HepG2 (cell line): ENCODE measurements around the gene ACSS2. TPM values are rescaled to one million over a fixed set of nuclear protein-coding genes. Genes with fewer than 3 reads are reported as not detected.
A peak's percentile ranks its signal among the peaks of the same experiment; 100 is the strongest.

Experiments used
- ARID3A ChIP-seq: IDR thresholded peaks from 2 replicates; pipeline ENCODE4 v1.6.1; 2012; ENCODE audit warnings: low read depth, low read length, improper control_type of control experiment
- SSRP1 ChIP-seq: IDR thresholded peaks from 2 replicates; pipeline ENCODE4 v1.6.1; 2016; ENCODE audit warnings: control low read depth
- THAP9 ChIP-seq: sonication (generic); formaldehyde crosslinking; IDR thresholded peaks from 2 replicates; pipeline ENCODE4; 2020; ENCODE audit warnings: missing genetic modification reagents, mild to moderate bottlenecking, borderline replicate concordance
- ZFY ChIP-seq: sonication (generic); formaldehyde crosslinking; IDR thresholded peaks from 2 replicates; pipeline ENCODE4 v1.4.0; 2020; ENCODE audit warnings: missing genetic modification reagents
- ZNF746 ChIP-seq: sonication (generic); formaldehyde crosslinking; IDR thresholded peaks from 2 replicates; pipeline ENCODE4 v1.8.0; 2022; ENCODE audit warnings: mild to moderate bottlenecking, missing genetic modification reagents
- ZNF784 ChIP-seq: sonication (generic); formaldehyde crosslinking; IDR thresholded peaks from 2 replicates; pipeline ENCODE4 v1.5.1; 2020; ENCODE audit warnings: missing genetic modification reagents, mild to moderate bottlenecking, borderline replicate concordance
- ZSCAN12 ChIP-seq: sonication (generic); formaldehyde crosslinking; IDR thresholded peaks from 2 replicates; pipeline ENCODE4 v1.9.0; 2021; ENCODE audit warnings: mild to moderate bottlenecking, missing genetic modification reagents
- polyA plus RNA-seq, 8 experiments: library from polyadenylated mRNA; depleted of rRNA in 3 of 8; stranded (reverse) in 7 of 8; unstranded in 1 of 8; fragments of >200 nt; fragmentation: Illumina TruSeq in 4 of 8; extraction: Trizol in 4 of 8; gene quantifications; 2 replicates each; pipeline versions ENCODE4 v1.2.1 to v1.2.3, GENCODE V29; 2011 to 2016; ENCODE audit warnings: low read depth in 4 of 8, missing spikeins in 1 of 8, mixed read lengths in 1 of 8; ENCODE audit not compliant: insufficient read depth in 1 of 8
- total RNA-seq, 5 experiments: library from RNA; depleted of rRNA; stranded (reverse); fragments of >200 nt; fragmentation: Illumina TruSeq; extraction: Trizol; gene quantifications; 2 replicates each; pipeline ENCODE4 v1.2.3, GENCODE V29; 2016; ENCODE audit warnings: low read depth in 1 of 5
- TF ChIP-seq, protein P1 (sequence below): sonication (generic); formaldehyde crosslinking; IDR thresholded peaks from 2 replicates; pipeline ENCODE4 v1.4.0; 2020; ENCODE audit warnings: missing genetic modification reagents, borderline replicate concordance
- TF ChIP-seq, protein P2 (sequence below): sonication (generic); formaldehyde crosslinking; IDR thresholded peaks from 2 replicates; pipeline ENCODE4 v1.4.0; 2020; ENCODE audit warnings: mild to moderate bottlenecking, low read depth, missing genetic modification reagents
- TF ChIP-seq, protein P3 (sequence below): sonication (generic); formaldehyde crosslinking; IDR thresholded peaks from 2 replicates; pipeline ENCODE4 v1.5.1; 2020; ENCODE audit warnings: mild to moderate bottlenecking, missing genetic modification reagents, borderline replicate concordance

Gene ACSS2
- total and polyA plus RNA-seq, 2 of the 13 experiments (the other 11 are each of a cell fraction or from before 2014, with no cell fraction given): 72.8 to 89.7 TPM

GRCh38 chr20:34874094-34874654, 2.2 kb upstream of the ACSS2 start (continued):
- TF ChIP-seq, protein P1, sequence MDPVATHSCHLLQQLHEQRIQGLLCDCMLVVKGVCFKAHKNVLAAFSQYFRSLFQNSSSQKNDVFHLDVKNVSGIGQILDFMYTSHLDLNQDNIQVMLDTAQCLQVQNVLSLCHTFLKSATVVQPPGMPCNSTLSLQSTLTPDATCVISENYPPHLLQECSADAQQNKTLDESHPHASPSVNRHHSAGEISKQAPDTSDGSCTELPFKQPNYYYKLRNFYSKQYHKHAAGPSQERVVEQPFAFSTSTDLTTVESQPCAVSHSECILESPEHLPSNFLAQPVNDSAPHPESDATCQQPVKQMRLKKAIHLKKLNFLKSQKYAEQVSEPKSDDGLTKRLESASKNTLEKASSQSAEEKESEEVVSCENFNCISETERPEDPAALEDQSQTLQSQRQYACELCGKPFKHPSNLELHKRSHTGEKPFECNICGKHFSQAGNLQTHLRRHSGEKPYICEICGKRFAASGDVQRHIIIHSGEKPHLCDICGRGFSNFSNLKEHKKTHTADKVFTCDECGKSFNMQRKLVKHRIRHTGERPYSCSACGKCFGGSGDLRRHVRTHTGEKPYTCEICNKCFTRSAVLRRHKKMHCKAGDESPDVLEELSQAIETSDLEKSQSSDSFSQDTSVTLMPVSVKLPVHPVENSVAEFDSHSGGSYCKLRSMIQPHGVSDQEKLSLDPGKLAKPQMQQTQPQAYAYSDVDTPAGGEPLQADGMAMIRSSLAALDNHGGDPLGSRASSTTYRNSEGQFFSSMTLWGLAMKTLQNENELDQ: no peak
- no peak for TF ChIP-seq ZSCAN12 (CRISPR knock-in tag)
- TF ChIP-seq ARID3A: peak; percentile 48; the same call in 1 of the 2 replicates
- TF ChIP-seq ZNF746 (CRISPR knock-in tag): no peak
- TF ChIP-seq ZNF784 (CRISPR knock-in tag): 0 out of 2 replicates have a peak, but pooled peaks have one; percentile 17
- no peak for TF ChIP-seq THAP9 (CRISPR knock-in tag)
- no peak for TF ChIP-seq ZFY (CRISPR knock-in tag)
- TF ChIP-seq SSRP1 (CRISPR knock-in tag): 0 out of 2 replicates have a peak, but pooled peaks have one; percentile 32
- TF ChIP-seq, protein P2, sequence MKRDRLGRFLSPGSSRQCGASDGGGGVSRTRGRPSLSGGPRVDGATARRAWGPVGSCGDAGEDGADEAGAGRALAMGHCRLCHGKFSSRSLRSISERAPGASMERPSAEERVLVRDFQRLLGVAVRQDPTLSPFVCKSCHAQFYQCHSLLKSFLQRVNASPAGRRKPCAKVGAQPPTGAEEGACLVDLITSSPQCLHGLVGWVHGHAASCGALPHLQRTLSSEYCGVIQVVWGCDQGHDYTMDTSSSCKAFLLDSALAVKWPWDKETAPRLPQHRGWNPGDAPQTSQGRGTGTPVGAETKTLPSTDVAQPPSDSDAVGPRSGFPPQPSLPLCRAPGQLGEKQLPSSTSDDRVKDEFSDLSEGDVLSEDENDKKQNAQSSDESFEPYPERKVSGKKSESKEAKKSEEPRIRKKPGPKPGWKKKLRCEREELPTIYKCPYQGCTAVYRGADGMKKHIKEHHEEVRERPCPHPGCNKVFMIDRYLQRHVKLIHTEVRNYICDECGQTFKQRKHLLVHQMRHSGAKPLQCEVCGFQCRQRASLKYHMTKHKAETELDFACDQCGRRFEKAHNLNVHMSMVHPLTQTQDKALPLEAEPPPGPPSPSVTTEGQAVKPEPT: no peak
- TF ChIP-seq, protein P3, sequence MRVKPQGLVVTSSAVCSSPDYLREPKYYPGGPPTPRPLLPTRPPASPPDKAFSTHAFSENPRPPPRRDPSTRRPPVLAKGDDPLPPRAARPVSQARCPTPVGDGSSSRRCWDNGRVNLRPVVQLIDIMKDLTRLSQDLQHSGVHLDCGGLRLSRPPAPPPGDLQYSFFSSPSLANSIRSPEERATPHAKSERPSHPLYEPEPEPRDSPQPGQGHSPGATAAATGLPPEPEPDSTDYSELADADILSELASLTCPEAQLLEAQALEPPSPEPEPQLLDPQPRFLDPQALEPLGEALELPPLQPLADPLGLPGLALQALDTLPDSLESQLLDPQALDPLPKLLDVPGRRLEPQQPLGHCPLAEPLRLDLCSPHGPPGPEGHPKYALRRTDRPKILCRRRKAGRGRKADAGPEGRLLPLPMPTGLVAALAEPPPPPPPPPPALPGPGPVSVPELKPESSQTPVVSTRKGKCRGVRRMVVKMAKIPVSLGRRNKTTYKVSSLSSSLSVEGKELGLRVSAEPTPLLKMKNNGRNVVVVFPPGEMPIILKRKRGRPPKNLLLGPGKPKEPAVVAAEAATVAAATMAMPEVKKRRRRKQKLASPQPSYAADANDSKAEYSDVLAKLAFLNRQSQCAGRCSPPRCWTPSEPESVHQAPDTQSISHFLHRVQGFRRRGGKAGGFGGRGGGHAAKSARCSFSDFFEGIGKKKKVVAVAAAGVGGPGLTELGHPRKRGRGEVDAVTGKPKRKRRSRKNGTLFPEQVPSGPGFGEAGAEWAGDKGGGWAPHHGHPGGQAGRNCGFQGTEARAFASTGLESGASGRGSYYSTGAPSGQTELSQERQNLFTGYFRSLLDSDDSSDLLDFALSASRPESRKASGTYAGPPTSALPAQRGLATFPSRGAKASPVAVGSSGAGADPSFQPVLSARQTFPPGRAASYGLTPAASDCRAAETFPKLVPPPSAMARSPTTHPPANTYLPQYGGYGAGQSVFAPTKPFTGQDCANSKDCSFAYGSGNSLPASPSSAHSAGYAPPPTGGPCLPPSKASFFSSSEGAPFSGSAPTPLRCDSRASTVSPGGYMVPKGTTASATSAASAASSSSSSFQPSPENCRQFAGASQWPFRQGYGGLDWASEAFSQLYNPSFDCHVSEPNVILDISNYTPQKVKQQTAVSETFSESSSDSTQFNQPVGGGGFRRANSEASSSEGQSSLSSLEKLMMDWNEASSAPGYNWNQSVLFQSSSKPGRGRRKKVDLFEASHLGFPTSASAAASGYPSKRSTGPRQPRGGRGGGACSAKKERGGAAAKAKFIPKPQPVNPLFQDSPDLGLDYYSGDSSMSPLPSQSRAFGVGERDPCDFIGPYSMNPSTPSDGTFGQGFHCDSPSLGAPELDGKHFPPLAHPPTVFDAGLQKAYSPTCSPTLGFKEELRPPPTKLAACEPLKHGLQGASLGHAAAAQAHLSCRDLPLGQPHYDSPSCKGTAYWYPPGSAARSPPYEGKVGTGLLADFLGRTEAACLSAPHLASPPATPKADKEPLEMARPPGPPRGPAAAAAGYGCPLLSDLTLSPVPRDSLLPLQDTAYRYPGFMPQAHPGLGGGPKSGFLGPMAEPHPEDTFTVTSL: no peak
